Osteoblast (primary cell): ENCODE results near the gene TMEM176B. TPM values are rescaled to one million over a fixed set of nuclear protein-coding genes. Genes with fewer than 3 reads are reported as not detected.

Experiments
- DNase-seq: peaks from one replicate; pipeline ENCODE4 v3.0.0; 2011; ENCODE audit warnings: low spot score, mixed read lengths; ENCODE audit not compliant: insufficient read length; ENCODE audit errors: missing footprints
- H2AFZ ChIP-seq: 2 replicates; pipeline ENCODE4 v1.6.0; 2011; ENCODE audit warnings: mild to moderate bottlenecking, low read length
- H3K27ac ChIP-seq: 2 replicates; pipeline ENCODE4 v1.5.1; 2011; ENCODE audit warnings: mild to moderate bottlenecking, low read depth, low read length, moderate library complexity
- H3K27me3 ChIP-seq: 2 replicates; pipeline ENCODE4 v1.6.0; 2012; ENCODE audit warnings: mild to moderate bottlenecking, control low read depth, inconsistent platforms, low read length, moderate library complexity; ENCODE audit not compliant: insufficient read depth
- H3K36me3 ChIP-seq: 2 replicates; pipeline ENCODE4 v1.5.1; 2011; ENCODE audit warnings: mild to moderate bottlenecking, low read length, control low read depth, moderate library complexity; ENCODE audit not compliant: insufficient read depth
- H3K4me1 ChIP-seq: 2 replicates; pipeline ENCODE4 v1.5.1; 2011; ENCODE audit warnings: mild to moderate bottlenecking, low read length, control low read depth, moderate library complexity; ENCODE audit not compliant: insufficient read depth
- H3K4me2 ChIP-seq: 2 replicates; pipeline ENCODE4 v1.6.0; 2011; ENCODE audit warnings: mild to moderate bottlenecking, low read length; ENCODE audit not compliant: insufficient read depth
- H3K4me3 ChIP-seq: fragments of 200-600 bp; sonication (generic); 3 replicates; pipeline ENCODE4 v1.5.1; 2012; ENCODE audit warnings: mild to moderate bottlenecking, low read length, inconsistent platforms; ENCODE audit not compliant: insufficient read depth
- H3K79me2 ChIP-seq: 2 replicates; pipeline ENCODE4 v1.6.0; 2012; ENCODE audit warnings: mild to moderate bottlenecking, low read length, control low read depth, inconsistent platforms; ENCODE audit not compliant: insufficient read depth
- H3K9me3 ChIP-seq: 2 replicates; pipeline ENCODE4 v1.5.1; 2011; ENCODE audit warnings: low read depth, low read length, control low read depth
- H4K20me1 ChIP-seq: 2 replicates; pipeline ENCODE4 v1.6.0; 2012; ENCODE audit warnings: mild to moderate bottlenecking, low read length, control low read depth; ENCODE audit not compliant: insufficient read depth
- total RNA-seq: library from RNA; depleted of rRNA; stranded (reverse); fragments of >200 nt; gene quantifications from 2 replicates; pipeline ENCODE4 v1.2.3, GENCODE V29; 2012
- TF ChIP-seq, protein P1 (sequence below): IDR thresholded peaks from 2 replicates; pipeline ENCODE4 v1.5.1; 2011; ENCODE audit warnings: mild to moderate bottlenecking, low read depth, low read length, moderate library complexity; ENCODE audit errors: extremely low read depth

The TMEM176B gene
- total RNA-seq, 1 donor = 0.72 TPM

DNA sequence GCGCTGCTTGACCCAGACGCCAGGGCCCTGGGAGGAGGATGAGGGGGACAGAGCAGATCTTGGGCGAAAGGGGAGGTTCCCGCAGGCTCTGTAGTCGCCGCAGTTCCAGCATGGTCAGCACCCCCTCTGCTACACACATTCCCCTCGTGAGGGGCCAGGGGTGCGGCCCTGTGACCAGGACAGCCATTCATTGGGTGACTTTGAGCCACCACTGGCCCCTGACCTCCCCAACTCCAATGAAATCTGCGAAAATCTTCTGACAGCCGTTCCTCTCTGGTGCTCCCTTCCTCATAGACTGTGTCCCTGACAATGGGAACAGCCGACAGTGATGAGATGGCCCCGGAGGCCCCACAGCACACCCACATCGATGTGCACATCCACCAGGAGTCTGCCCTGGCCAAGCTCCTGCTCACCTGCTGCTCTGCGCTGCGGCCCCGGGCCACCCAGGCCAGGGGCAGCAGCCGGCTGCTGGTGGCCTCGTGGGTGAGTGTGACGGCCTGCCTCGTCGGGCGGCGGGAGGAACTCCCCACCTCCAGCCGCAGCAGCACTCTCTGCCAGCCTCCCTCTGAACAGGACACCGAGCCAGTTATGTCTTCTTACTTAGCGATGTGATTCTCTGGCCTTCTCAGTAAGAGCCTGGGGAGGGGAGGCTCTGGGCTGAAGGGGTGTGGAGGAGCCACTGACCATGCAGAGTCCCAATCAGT lies 1.2 kb upstream of the TMEM176B start:
- Histone ChIP-seq H3K79me2 (no peaks in the 10 kb centered on the region), H3K4me3 (no peak overlapping the region), H2AFZ (no peak overlapping the region), H3K4me1 (no peaks in the 10 kb centered on the region), H3K9me3 (no peaks in the 10 kb centered on the region), H3K27me3 (peaks cover 31% of the 10 kb centered on the region), H4K20me1 (no peaks in the 10 kb centered on the region), H3K27ac (no peak overlapping the region), H3K4me2 (no peak overlapping the region), H3K36me3 (no peaks in the 10 kb centered on the region)
- TF ChIP-seq, protein P1, sequence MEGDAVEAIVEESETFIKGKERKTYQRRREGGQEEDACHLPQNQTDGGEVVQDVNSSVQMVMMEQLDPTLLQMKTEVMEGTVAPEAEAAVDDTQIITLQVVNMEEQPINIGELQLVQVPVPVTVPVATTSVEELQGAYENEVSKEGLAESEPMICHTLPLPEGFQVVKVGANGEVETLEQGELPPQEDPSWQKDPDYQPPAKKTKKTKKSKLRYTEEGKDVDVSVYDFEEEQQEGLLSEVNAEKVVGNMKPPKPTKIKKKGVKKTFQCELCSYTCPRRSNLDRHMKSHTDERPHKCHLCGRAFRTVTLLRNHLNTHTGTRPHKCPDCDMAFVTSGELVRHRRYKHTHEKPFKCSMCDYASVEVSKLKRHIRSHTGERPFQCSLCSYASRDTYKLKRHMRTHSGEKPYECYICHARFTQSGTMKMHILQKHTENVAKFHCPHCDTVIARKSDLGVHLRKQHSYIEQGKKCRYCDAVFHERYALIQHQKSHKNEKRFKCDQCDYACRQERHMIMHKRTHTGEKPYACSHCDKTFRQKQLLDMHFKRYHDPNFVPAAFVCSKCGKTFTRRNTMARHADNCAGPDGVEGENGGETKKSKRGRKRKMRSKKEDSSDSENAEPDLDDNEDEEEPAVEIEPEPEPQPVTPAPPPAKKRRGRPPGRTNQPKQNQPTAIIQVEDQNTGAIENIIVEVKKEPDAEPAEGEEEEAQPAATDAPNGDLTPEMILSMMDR = no peak
- no peak for DNase-seq

DNA sequence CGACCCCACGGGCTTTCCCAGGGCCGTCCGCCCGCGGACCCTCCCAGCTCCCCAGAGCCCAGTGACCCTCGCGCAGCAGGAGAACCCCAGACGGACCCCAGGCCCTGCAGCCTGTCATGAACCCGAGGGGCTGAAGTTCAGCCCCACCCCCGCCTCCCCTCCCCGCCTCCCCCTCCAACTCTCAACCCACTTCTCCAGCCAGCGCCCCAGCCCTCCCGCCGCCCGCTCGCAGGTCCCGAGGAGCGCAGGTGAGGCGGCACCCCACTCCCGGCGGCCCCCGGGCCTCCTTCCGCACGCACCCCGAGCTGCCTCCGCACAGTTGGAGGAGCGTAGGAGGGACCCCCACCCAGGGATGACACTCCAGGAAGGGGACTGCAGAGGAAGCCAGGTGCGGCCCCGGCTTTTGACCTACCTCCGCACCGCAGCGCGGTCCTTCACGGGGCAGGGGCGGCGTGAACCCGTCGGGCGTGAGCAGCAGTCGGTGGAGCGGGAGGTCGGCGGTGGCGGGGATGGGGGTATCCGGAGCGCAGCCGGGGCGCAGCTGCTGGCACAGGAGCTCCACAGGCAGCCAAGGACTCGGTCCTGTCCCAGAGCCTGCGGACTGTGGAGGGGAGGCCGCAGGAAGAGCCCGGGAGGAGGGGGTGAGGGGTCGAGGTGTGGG lies 547 bp upstream of the TMEM176B start, which contains the start of gene TMEM176A:
Gene TMEM176A, plus strand, starts transcription at position 189 of the 661 bp plus-strand sequence. CDS start 782 bp downstream, outside the sequence.
- H3K79me2 ChIP-seq = no peaks in the 10 kb centered on the region
- no peak for DNase-seq
- H3K4me3 ChIP-seq = no peak within 1 kb of the TSS
- no peaks in the 10 kb centered on the region for H3K4me1 ChIP-seq
- H3K27ac ChIP-seq = no peak within 1 kb of the TSS
- H3K27me3 ChIP-seq = peaks cover 31% of the 10 kb centered on the region
- no peak within 1 kb of the TSS for H2AFZ ChIP-seq
- TF ChIP-seq, protein P1 = no peak
- no peaks in the 10 kb centered on the region for H4K20me1 ChIP-seq
- no peak within 1 kb of the TSS for H3K4me2 ChIP-seq
- H3K36me3 ChIP-seq = no peaks in the 10 kb centered on the region
- H3K9me3 ChIP-seq = no peaks in the 10 kb centered on the region

DNA sequence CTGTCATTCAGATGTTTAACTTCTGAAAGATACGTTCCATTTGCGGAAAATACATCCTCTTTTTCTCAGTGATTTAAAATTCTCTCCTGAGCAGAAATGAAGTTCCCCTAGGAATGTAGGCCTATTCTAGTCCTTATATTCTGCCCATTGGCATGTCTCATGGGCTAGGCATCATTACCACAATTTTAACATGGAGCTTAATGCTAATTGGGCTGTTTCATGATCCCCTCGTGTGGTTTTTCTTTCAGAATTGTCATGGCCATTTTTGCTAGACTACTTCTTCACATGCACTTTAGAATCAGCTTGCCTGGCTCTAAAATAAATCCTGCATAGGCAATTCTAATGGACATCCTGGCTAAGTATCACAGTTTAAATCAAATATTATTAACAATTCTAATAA lies 1.0 kb downstream of the TMEM176B start:
- Histone ChIP-seq H4K20me1 (no peaks in the 10 kb centered on the region), H3K36me3 (no peaks in the 10 kb centered on the region), H3K4me1 (no peaks in the 10 kb centered on the region), H3K27ac (no peak overlapping the region), H3K9me3 (no peaks in the 10 kb centered on the region), H3K27me3 (peaks cover 31% of the 10 kb centered on the region), H3K79me2 (no peaks in the 10 kb centered on the region), H3K4me3 (no peak overlapping the region), H2AFZ (no peak overlapping the region), H3K4me2 (no peak overlapping the region)
- no peak for DNase-seq
- TF ChIP-seq, protein P1 = no peak

DNA sequence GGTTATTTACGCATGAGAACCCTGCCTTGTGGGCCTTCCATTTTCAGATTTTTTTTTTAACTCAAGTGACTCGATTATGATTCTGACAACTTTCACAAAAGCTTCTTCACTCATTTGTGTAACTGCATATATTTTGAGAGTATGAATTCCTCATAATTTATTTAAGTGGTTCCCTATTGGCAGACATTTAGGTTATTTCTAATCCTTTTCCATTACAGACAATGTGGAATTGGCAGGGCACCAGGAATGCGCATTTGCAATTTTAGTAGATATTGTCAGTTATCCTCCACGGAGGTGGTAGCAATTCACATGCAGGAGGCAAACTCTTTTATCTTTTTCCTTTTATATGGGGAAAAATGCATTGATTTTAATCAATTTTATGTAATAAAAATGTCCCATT lies 2.5 kb downstream of the TMEM176B start:
- H3K4me3 ChIP-seq = no peak overlapping the region
- H3K36me3 ChIP-seq = no peaks in the 10 kb centered on the region
- H3K4me1 ChIP-seq = no peaks in the 10 kb centered on the region
- TF ChIP-seq, protein P1 = no peak
- no peak for DNase-seq
- H4K20me1 ChIP-seq = no peaks in the 10 kb centered on the region
- no peaks in the 10 kb centered on the region for H3K9me3 ChIP-seq
- no peaks in the 10 kb centered on the region for H3K79me2 ChIP-seq
- H3K27me3 ChIP-seq = peaks cover 31% of the 10 kb centered on the region
- no peak overlapping the region for H3K4me2 ChIP-seq
- H3K27ac ChIP-seq = no peak overlapping the region
- no peak overlapping the region for H2AFZ ChIP-seq
